Vagina (tissue), 2 donors: ENCODE results near the gene NPBWR2.

Experiments used
- POLR2A ChIP-seq, 2 donors: fragments of 450-650 bp; IDR thresholded peaks; one replicate each; pipeline ENCODE4 v1.6.1; 2017; ENCODE audit warnings: antibody characterized with exemption in 2 of 2, mild to moderate bottlenecking in 2 of 2, moderate library complexity in 2 of 2
- TF ChIP-seq, protein P1 (sequence below), 3 experiments: fragments of 450-650 bp in 2 of 3; fragments of 200-600 bp in 1 of 3; sonication (generic) in 1 of 3; IDR thresholded peaks; one replicate each; pipeline ENCODE4 v1.5.1; 2017 to 2019; ENCODE audit warnings: antibody characterized with exemption in 3 of 3, mild to moderate bottlenecking in 2 of 3, moderate library complexity in 2 of 3

GRCh38 chr20:64150756-64151632 is 43.6 kb upstream of the NPBWR2 start:
- TF ChIP-seq, protein P1, sequence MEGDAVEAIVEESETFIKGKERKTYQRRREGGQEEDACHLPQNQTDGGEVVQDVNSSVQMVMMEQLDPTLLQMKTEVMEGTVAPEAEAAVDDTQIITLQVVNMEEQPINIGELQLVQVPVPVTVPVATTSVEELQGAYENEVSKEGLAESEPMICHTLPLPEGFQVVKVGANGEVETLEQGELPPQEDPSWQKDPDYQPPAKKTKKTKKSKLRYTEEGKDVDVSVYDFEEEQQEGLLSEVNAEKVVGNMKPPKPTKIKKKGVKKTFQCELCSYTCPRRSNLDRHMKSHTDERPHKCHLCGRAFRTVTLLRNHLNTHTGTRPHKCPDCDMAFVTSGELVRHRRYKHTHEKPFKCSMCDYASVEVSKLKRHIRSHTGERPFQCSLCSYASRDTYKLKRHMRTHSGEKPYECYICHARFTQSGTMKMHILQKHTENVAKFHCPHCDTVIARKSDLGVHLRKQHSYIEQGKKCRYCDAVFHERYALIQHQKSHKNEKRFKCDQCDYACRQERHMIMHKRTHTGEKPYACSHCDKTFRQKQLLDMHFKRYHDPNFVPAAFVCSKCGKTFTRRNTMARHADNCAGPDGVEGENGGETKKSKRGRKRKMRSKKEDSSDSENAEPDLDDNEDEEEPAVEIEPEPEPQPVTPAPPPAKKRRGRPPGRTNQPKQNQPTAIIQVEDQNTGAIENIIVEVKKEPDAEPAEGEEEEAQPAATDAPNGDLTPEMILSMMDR (IDR thresholded peaks at IDR 0.05): no peak
- TF ChIP-seq POLR2A (IDR thresholded peaks at IDR 0.05): no peak
